ENCODE data around the gene FGA. TPM values are rescaled to one million over a fixed set of nuclear protein-coding genes. Genes with fewer than 3 reads are reported as not detected.
A peak's percentile ranks its signal among the peaks of the same experiment; 100 is the strongest.

The FGA gene
- not detected for total RNA-seq
- not detected for polyA plus RNA-seq
- 1.1 reads per million for total RNA-seq

DNA sequence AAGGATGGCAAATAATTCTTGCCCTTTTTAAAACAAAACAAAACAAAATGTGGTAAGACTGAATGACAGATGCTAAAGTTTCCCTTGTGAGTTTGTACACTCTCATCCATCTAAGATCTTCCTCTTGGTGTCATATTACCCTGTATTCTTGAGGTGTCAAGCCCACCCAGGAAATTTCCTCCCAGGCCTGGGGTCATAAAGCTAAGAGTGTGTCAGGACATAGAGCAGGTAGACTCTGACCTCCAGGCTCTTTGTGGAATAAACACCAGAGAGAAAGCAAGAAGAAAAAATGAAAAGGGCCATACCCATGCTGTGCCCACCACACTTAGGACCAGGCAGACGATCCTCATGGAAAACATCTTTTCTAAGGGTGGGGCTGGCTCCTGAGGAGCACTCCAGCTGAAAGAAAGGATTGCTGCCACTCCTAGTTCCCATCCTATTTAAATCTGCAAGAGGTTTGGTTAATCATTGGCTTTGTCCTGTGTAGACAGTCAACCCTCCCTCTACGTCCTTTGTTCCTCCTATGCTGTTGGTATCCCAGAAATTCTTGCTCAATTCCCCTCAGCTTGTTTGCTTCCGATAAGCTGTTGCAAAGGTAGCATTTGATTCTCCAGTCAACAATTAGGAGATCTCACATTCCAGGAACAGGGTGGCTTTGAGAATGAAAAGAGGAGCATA, at the start of gene FGA:
Gene FGA, minus strand, starts transcription at position 414 of the 678 bp plus-strand sequence. Its CDS starts 55 bp downstream, at position 359.
- POLR2A ChIA-PET = no interaction called here
- CTCF ChIA-PET = no interaction called here
- H3K4me3 ChIP-seq (ENCODE audit: low read length) = no peak within 1 kb of the TSS
- no peak within 1 kb of the TSS for H3K27ac ChIP-seq (ENCODE audit: low read depth, low read length)
- DNase-seq (no peak), ATAC-seq (no peak)
- Mint-ChIP-seq H3K4me3 (no peak within 1 kb of the TSS), H3K4me1 (no peaks in the 10 kb centered on the region), H3K27me3 (peaks cover 7 to 33% (median 26%) of the 10 kb centered on the region in 5 donors), H3K9me3 (no peaks in the 10 kb centered on the region), H3K36me3 (no peaks in the 10 kb centered on the region), H3K27ac (no peak within 1 kb of the TSS)
- H3K27me3 ChIP-seq (ENCODE audit: control insufficient read depth in 2 of 2, insufficient read depth in 2 of 2, low read length in 2 of 2) = no peaks in the 10 kb centered on the region
- no peaks in the 10 kb centered on the region for H3K36me3 ChIP-seq (ENCODE audit: control insufficient read depth in 2 of 3, insufficient read depth in 3 of 3, low read length in 3 of 3)
- H3K4me1 ChIP-seq (ENCODE audit: control insufficient read depth in 2 of 2, insufficient read depth in 2 of 2, low read length in 2 of 2) = no peaks in the 10 kb centered on the region
- intact Hi-C loops (cut with micrococcal nuclease) = no loop called here
- no peaks in the 10 kb centered on the region for H3K9me3 ChIP-seq (ENCODE audit: control insufficient read depth in 2 of 3, low read length in 3 of 3)

DNA sequence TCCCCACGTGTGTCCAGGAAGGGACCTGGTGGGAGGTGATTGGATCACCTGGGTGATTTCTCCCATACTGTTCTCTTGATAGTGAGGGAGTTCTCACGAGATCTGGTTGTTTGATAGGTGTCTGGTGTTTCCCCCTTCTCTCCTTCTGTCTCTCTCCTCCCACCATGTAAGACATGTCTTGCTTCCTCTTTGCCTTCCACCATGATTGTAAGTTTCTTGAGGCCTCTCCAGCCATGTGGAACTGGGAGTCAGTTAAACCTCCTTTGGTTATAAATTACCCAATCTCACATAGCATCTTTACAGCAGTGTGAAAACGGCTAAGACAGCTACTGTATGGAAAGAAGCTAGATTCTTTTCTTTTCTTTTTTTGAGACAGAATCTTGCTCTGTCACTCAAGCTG, 43.5 kb upstream of the FGA start:
- ChIA-PET CTCF (interaction anchor here (1.7 kb wide), 1 partner anchor 8 kb away, joined by 3 read pairs; no protein-coding TSS in a partner anchor), POLR2A (no interaction called here)
- no peaks in the 10 kb centered on the region for H3K4me1 Mint-ChIP-seq
- ATAC-seq = no peak
- intact Hi-C loops (cut with micrococcal nuclease) = loop anchor here in 1 of 2 donors (10.0 kb wide), 1 partner anchor 141 kb away; no protein-coding TSS in a partner anchor
- peaks cover 21 to 36% (median 31%) of the 10 kb centered on the region in 5 donors for H3K27me3 Mint-ChIP-seq
- H3K27ac ChIP-seq (ENCODE audit: low read depth, low read length) = no peak overlapping the region
- peaks cover 0 to 4% (median 0%) of the 10 kb centered on the region in 11 donors for H3K9me3 Mint-ChIP-seq
- peaks cover 0 to 8% of the 10 kb centered on the region in 2 donors for H3K27me3 ChIP-seq (ENCODE audit: control insufficient read depth in 2 of 2, insufficient read depth in 2 of 2, low read length in 2 of 2)
- no peak overlapping the region for H3K27ac Mint-ChIP-seq
- H3K36me3 ChIP-seq (ENCODE audit: control insufficient read depth in 2 of 3, insufficient read depth in 3 of 3, low read length in 3 of 3) = no peaks in the 10 kb centered on the region
- H3K4me1 ChIP-seq (ENCODE audit: control insufficient read depth in 2 of 2, insufficient read depth in 2 of 2, low read length in 2 of 2) = no peaks in the 10 kb centered on the region
- H3K4me3 ChIP-seq (ENCODE audit: low read length) = no peak overlapping the region
- H3K36me3 Mint-ChIP-seq = peaks cover 0 to 3% (median 0%) of the 10 kb centered on the region in 5 donors
- no peak for DNase-seq
- no peaks in the 10 kb centered on the region for H3K9me3 ChIP-seq (ENCODE audit: control insufficient read depth in 2 of 3, low read length in 3 of 3)
- no peak overlapping the region for H3K4me3 Mint-ChIP-seq

DNA sequence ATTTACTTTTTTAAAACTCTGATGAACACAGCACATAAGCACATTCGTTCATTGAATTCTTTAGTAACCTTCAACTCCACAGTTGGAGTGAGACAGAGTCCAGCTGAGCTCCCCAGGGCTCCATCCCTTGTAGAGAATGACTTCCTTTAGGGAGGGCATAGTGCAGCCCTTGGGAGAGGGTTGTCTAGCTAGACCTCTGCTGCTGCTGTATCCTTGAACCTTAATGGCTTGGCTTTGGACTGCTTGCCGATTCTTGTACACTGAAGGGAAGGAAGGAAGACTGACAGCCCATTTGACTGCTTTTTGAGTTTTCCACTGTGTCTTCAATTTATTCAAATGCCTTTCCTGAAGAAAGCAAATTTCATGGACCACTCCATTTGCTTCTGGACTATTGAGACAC, 41.3 kb upstream of the FGA start:
- Histone ChIP-seq H3K27me3 (ENCODE audit: control insufficient read depth in 2 of 2, insufficient read depth in 2 of 2, low read length in 2 of 2) (peaks cover 0 to 13% of the 10 kb centered on the region in 2 donors), H3K9me3 (ENCODE audit: control insufficient read depth in 2 of 3, low read length in 3 of 3) (no peaks in the 10 kb centered on the region), H3K27ac (ENCODE audit: low read depth, low read length) (no peak overlapping the region), H3K36me3 (ENCODE audit: control insufficient read depth in 2 of 3, insufficient read depth in 3 of 3, low read length in 3 of 3) (no peaks in the 10 kb centered on the region), H3K4me1 (ENCODE audit: control insufficient read depth in 2 of 2, insufficient read depth in 2 of 2, low read length in 2 of 2) (no peaks in the 10 kb centered on the region), H3K4me3 (ENCODE audit: low read length) (no peak overlapping the region)
- H3K4me3 Mint-ChIP-seq = no peak overlapping the region
- H3K27ac Mint-ChIP-seq = no peak overlapping the region
- no peak for ATAC-seq
- ChIA-PET POLR2A (no interaction called here), CTCF (no interaction called here)
- no peaks in the 10 kb centered on the region for H3K4me1 Mint-ChIP-seq
- H3K27me3 Mint-ChIP-seq = peaks cover 12 to 27% (median 18%) of the 10 kb centered on the region in 5 donors
- peaks cover 0 to 3% (median 0%) of the 10 kb centered on the region in 5 donors for H3K36me3 Mint-ChIP-seq
- H3K9me3 Mint-ChIP-seq = peaks cover 0 to 4% (median 0%) of the 10 kb centered on the region in 11 donors
- no peak for DNase-seq
- intact Hi-C loops (cut with micrococcal nuclease) = loop anchor here in 1 of 2 donors (10.0 kb wide), 1 partner anchor 143 kb away; no protein-coding TSS in a partner anchor

- H3K4me3 ChIP-seq (ENCODE audit: low read length) = no peak overlapping the region
- H3K4me1 ChIP-seq (ENCODE audit: control insufficient read depth in 2 of 2, insufficient read depth in 2 of 2, low read length in 2 of 2) = no peaks in the 10 kb centered on the region
- Mint-ChIP-seq H3K36me3 (no peaks in the 10 kb centered on the region), H3K4me1 (peaks cover 0 to 6% (median 5%) of the 10 kb centered on the region in 7 donors), H3K9me3 (peaks cover 0 to 1% (median 0%) of the 10 kb centered on the region in 11 donors), H3K27me3 (peaks cover 18 to 30% (median 27%) of the 10 kb centered on the region in 5 donors), H3K4me3 (no peak overlapping the region), H3K27ac (no peak overlapping the region)
- no peak overlapping the region for H3K27ac ChIP-seq (ENCODE audit: low read depth, low read length)
- intact Hi-C loops (cut with micrococcal nuclease) = loop anchor here in 1 of 2 donors (10.0 kb wide), 1 partner anchor 144 kb away; no protein-coding TSS in a partner anchor
- ChIA-PET POLR2A (no interaction called here), CTCF (no interaction called here)
- ATAC-seq (no peak), DNase-seq (no peak)
- H3K36me3 ChIP-seq (ENCODE audit: control insufficient read depth in 2 of 3, insufficient read depth in 3 of 3, low read length in 3 of 3) = no peaks in the 10 kb centered on the region
- H3K27me3 ChIP-seq (ENCODE audit: control insufficient read depth in 2 of 2, insufficient read depth in 2 of 2, low read length in 2 of 2) = peaks cover 0 to 13% of the 10 kb centered on the region in 2 donors
- no peaks in the 10 kb centered on the region for H3K9me3 ChIP-seq (ENCODE audit: control insufficient read depth in 2 of 3, low read length in 3 of 3)
Measured at GRCh38 chr4:154630324-154630723, 39.8 kb upstream of the FGA start.

- H3K4me3 ChIP-seq (ENCODE audit: low read length) = peak overlapping the region; percentile 37
- Mint-ChIP-seq H3K4me1 (peaks cover 0 to 6% (median 5%) of the 10 kb centered on the region in 7 donors), H3K4me3 (peak overlapping the region in 4 of 10 donors; percentile 41 to 58 (median 50)), H3K9me3 (no peaks in the 10 kb centered on the region), H3K27me3 (peaks cover 11 to 28% (median 14%) of the 10 kb centered on the region in 5 donors), H3K36me3 (no peaks in the 10 kb centered on the region), H3K27ac (no peak overlapping the region)
- intact Hi-C loops (cut with micrococcal nuclease) = loop anchor here in 1 of 2 donors (1.0 to 2.0 kb wide), 2 partner anchors 9 to 750 kb away; partner anchors contain the start of gene MAP9
- H3K27me3 ChIP-seq (ENCODE audit: control insufficient read depth in 2 of 2, insufficient read depth in 2 of 2, low read length in 2 of 2) = peaks cover 0 to 4% of the 10 kb centered on the region in 2 donors
- H3K4me1 ChIP-seq (ENCODE audit: control insufficient read depth in 2 of 2, insufficient read depth in 2 of 2, low read length in 2 of 2) = no peaks in the 10 kb centered on the region
- POLR2A ChIA-PET = no interaction called here
- no peaks in the 10 kb centered on the region for H3K36me3 ChIP-seq (ENCODE audit: control insufficient read depth in 2 of 3, insufficient read depth in 3 of 3, low read length in 3 of 3)
- H3K27ac ChIP-seq (ENCODE audit: low read depth, low read length) = no peak overlapping the region
- CTCF ChIA-PET = no interaction called here
- H3K9me3 ChIP-seq (ENCODE audit: control insufficient read depth in 2 of 3, low read length in 3 of 3) = no peaks in the 10 kb centered on the region
- peak; percentile 87 for ATAC-seq
- DNase-seq = peak in 8 of 9 donors; percentile 10 to 47 (median 24)
Measured at GRCh38 chr4:154626793-154627484, 36.4 kb upstream of the FGA start.

- DNase-seq (no peak), ATAC-seq (no peak)
- H3K4me3 Mint-ChIP-seq = peak overlapping the region in 8 of 10 donors; percentile 27 to 71 (median 57)
- POLR2A ChIA-PET = no interaction called here
- H3K4me1 ChIP-seq (ENCODE audit: control insufficient read depth in 2 of 2, insufficient read depth in 2 of 2, low read length in 2 of 2) = no peaks in the 10 kb centered on the region
- H3K36me3 Mint-ChIP-seq = no peaks in the 10 kb centered on the region
- H3K27me3 Mint-ChIP-seq = peaks cover 9 to 27% (median 11%) of the 10 kb centered on the region in 5 donors
- no peak overlapping the region for H3K27ac Mint-ChIP-seq
- no peak overlapping the region for H3K27ac ChIP-seq (ENCODE audit: low read depth, low read length)
- no peaks in the 10 kb centered on the region for H3K9me3 ChIP-seq (ENCODE audit: control insufficient read depth in 2 of 3, low read length in 3 of 3)
- no peaks in the 10 kb centered on the region for H3K36me3 ChIP-seq (ENCODE audit: control insufficient read depth in 2 of 3, insufficient read depth in 3 of 3, low read length in 3 of 3)
- no peaks in the 10 kb centered on the region for H3K9me3 Mint-ChIP-seq
- intact Hi-C loops (cut with micrococcal nuclease) = loop anchor here in 1 of 2 donors (1.0 to 2.0 kb wide), 2 partner anchors 8 to 751 kb away; partner anchors contain the start of gene MAP9
- H3K4me1 Mint-ChIP-seq = peaks cover 0 to 7% (median 5%) of the 10 kb centered on the region in 7 donors
- H3K4me3 ChIP-seq (ENCODE audit: low read length) = no peak overlapping the region
- CTCF ChIA-PET = interaction anchor here (0.8 to 1.2 kb wide), 2 partner anchors 9 to 73 kb away, joined by 3 to 5 read pairs; no protein-coding TSS in a partner anchor
- H3K27me3 ChIP-seq (ENCODE audit: control insufficient read depth in 2 of 2, insufficient read depth in 2 of 2, low read length in 2 of 2) = peaks cover 0 to 4% of the 10 kb centered on the region in 2 donors
Measured at GRCh38 chr4:154625971-154626370, 35.4 kb upstream of the FGA start.

All from naive thymus-derived CD4-positive, alpha-beta T cell (primary cell).